ENCODE data around the gene NADK. TPM values are rescaled to one million over a fixed set of nuclear protein-coding genes. Genes with fewer than 3 reads are reported as not detected.
"Not testable (repeated sequence)": the region's sequence is repeated elsewhere in the genome, so short reads cannot be mapped to it uniquely, and the experiment has no call there.

The NADK gene
- total RNA-seq, 1 donor from 2014 or later, result 104 TPM

DNA sequence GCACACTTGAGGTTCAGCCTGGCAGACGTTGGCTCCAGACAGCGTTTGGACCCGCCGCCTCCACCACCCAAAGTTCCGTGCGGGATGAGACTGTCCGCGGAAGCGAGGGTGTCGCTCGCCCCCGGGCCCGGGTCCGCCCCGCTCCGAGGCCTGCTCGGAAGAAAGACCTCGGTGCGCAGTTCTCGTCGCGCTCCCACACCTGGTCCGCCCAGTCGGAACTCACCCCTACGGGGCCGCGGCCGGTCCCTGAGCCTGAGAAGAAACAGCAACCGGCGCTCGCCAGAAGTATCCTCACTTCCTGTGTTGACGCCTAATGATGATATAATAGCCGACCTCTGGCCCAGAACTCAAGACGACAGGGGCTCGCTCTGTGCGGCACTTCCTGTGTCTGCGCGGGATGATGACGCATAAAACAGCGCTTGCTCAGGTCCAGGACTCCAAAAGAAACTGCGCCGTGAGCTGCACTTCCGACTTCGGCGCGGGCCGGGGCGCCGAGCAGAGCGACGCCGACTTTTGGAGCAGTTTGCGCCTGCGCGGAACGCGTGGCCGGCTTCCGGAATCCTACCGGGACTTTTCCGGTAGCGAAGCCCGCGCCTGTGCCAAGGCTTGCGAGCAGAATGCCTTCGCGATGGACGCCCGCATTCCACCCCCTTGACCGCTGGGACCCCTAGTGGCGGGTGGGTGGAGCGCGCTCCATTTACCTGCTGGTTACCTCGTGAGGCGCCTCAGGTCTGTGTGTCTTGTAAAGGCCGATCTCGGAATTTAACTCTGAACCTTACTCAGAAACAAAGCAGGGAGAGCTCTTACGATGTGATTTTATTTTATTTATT, 54.0 kb downstream of the NADK start, which contains the start of gene CDK11A:
Gene CDK11A, minus strand, starts transcription at position 323 of the 830 bp plus-strand sequence. CDS start 1,539 bp downstream, outside the sequence.
- peak within 1 kb of the TSS; percentile 92 to 95 for H3K27ac ChIP-seq

GRCh38 chr1:1721201-1721600, 57.1 kb downstream of the NADK start:
- Histone ChIP-seq H3K27ac (no peak overlapping the region), H3K4me1 (no peaks in the 10 kb centered on the region), H3K9me3 (no peaks in the 10 kb centered on the region), H3K4me3 (no peak overlapping the region), H3K36me3 (peaks cover 8 to 31% of the 10 kb centered on the region in 2 donors), H3K27me3 (no peaks in the 10 kb centered on the region)
- TF ChIP-seq CTCF (IDR thresholded peaks at IDR 0.05), result no peak
- no peak for DNase-seq (ENCODE audit: low spot score in 2 of 2)
- intact Hi-C loops (cut with DNase I), result no loop called here

More for the DNA sequence above, 54.0 kb downstream of the NADK start, which contains the start of gene CDK11A:
- intact Hi-C loops (cut with DNase I), result loop anchor here (2.0 kb wide), 1 partner anchor 149 kb away; the partner anchor contains the start of gene SSU72
- not testable (repeated sequence) for H3K9me3 ChIP-seq, H3K4me1 ChIP-seq, H3K27me3 ChIP-seq
- Histone ChIP-seq H3K4me3 (peak within 1 kb of the TSS; percentile 70 to 79), H3K36me3 (peaks cover 5 to 20% of the 10 kb centered on the region in 2 donors)
- peak; percentile 3 to 32 (median 31) for TF ChIP-seq CTCF (IDR thresholded peaks at IDR 0.05)
- peak; percentile 99 for DNase-seq (ENCODE audit: low spot score in 2 of 2)

GRCh38 chr1:1715109-1715883, 63.0 kb downstream of the NADK start:
- H3K4me3 ChIP-seq; H3K27ac ChIP-seq; H3K27me3 ChIP-seq; H3K4me1 ChIP-seq; intact Hi-C loops (cut with DNase I); H3K9me3 ChIP-seq: not testable (repeated sequence)
- peak in 1 of 2 donors; percentile 28 for DNase-seq (ENCODE audit: low spot score in 2 of 2)
- peaks cover 4 to 23% of the 10 kb centered on the region in 2 donors for H3K36me3 ChIP-seq

GRCh38 chr1:1707897-1708296, 70.4 kb downstream of the NADK start:
- H3K27ac ChIP-seq; intact Hi-C loops (cut with DNase I); H3K4me3 ChIP-seq; H3K4me1 ChIP-seq; H3K27me3 ChIP-seq; H3K9me3 ChIP-seq: not testable (repeated sequence)
- H3K36me3 ChIP-seq, result peaks cover 19 to 21% of the 10 kb centered on the region in 2 donors
- peak in 1 of 2 donors; percentile 7 for DNase-seq (ENCODE audit: low spot score in 2 of 2)

GRCh38 chr1:1707241-1707640, 71.0 kb downstream of the NADK start:
- intact Hi-C loops (cut with DNase I); H3K9me3 ChIP-seq; H3K4me3 ChIP-seq: not testable (repeated sequence)

DNA sequence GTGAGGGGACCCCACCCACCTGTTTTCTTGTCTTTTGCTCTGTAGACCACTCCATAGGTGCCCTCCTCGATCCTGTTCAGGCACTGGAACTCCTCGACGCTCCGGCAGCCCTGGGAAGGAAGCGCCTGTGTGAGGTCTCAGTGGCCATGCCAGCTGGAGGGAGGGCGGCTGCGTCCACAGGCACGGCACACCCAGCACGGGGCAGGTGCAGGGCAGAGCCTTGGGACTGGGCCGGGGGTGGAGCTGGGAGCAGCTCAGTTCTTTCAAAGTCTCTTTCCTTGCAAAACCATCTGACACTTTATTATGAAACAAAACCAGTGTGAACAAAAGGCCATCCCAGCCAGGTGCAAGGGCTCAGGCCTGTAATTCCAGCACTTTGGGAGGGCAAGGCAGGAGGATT, 72.6 kb downstream of the NADK start:
- H3K4me3 ChIP-seq; intact Hi-C loops (cut with DNase I); H3K4me1 ChIP-seq; H3K9me3 ChIP-seq; H3K27ac ChIP-seq; H3K27me3 ChIP-seq: not testable (repeated sequence)
- DNase-seq (ENCODE audit: low spot score in 2 of 2), result peak in 1 of 2 donors; percentile 42
- H3K36me3 ChIP-seq, result peaks cover 19 to 21% of the 10 kb centered on the region in 2 donors

More at GRCh38 chr1:1707241-1707640, 71.0 kb downstream of the NADK start:
- H3K36me3 ChIP-seq, result peaks cover 19 to 21% of the 10 kb centered on the region in 2 donors
- not testable (repeated sequence) for H3K27ac ChIP-seq, H3K27me3 ChIP-seq, H3K4me1 ChIP-seq
- DNase-seq (ENCODE audit: low spot score in 2 of 2), result peak in 1 of 2 donors; percentile 19

DNA sequence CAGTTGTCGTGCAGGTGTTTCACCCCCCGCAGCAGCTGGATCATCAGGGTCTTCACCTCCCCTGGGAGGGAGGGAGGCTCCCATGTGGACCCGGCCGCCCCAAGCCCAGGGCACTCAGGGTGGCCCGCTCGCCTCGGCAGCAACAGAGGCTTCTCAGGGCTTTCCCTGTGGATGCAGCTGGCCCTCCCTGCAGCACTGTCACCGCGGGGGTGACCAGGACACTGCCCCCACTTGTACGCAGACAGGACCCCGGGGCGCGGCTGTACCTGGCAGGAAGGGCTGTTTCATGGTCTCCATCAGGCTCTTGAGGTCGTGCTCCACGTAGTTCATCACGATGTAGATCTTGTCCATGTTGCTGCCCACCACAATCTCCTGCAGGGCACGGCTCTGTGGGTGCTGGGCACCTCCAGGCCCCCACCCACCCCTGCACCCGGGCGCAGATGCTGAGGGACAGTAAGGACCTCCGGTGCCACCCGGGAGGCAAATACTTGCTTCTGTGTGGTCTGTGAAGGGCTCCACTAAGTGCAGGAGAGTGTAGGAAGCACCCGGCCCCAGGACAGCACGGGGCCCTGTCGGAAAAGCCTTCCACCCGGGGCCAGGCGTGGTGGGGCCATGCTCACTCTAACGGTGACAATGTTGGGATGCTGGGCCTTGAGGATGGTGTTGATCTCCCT, 73.8 kb downstream of the NADK start:
- H3K4me3 ChIP-seq; H3K4me1 ChIP-seq; H3K27ac ChIP-seq; intact Hi-C loops (cut with DNase I); H3K27me3 ChIP-seq; H3K9me3 ChIP-seq: not testable (repeated sequence)
- H3K36me3 ChIP-seq, result peaks cover 19 to 21% of the 10 kb centered on the region in 2 donors
- DNase-seq (ENCODE audit: low spot score in 2 of 2), result peak in 1 of 2 donors; percentile 42
